Activated CD8-positive, alpha-beta T cell treated with anti-CD3 and anti-CD28 coated beads for 36 hours (primary cell): ENCODE measurements around the gene CIB4. TPM values are rescaled to one million over a fixed set of nuclear protein-coding genes. Genes with fewer than 3 reads are reported as not detected.

Experiments
- ATAC-seq: fragments of 200-7000 bp; cut with Tn5 transposase; one replicate; pipeline ENCODE4 v1.10.0; 2021; ENCODE audit warnings: mild to moderate bottlenecking, moderate library complexity
- CTCF ChIA-PET: fragments of 350-600 bp; sonication (Branson Sonifier 250); formaldehyde crosslinking; loops from one replicate; lab custom pipeline; 2021; ENCODE audit warnings: antibody characterized with exemption; lab: Charles Lee
- POLR2A ChIA-PET: fragments of 350-600 bp; sonication (Branson Sonifier 250); formaldehyde crosslinking; loops from one replicate; lab custom pipeline; 2021; ENCODE audit warnings: antibody characterized with exemption; lab: Charles Lee
- DNase-seq: peaks from one replicate; pipeline ENCODE4 v3.0.0-alpha.2; 2020
- H3K27ac Mint-ChIP-seq: one replicate; pipeline ENCODE4 v1.8.0; 2021; ENCODE audit warnings: mild to moderate bottlenecking, mixed read lengths
- H3K27me3 Mint-ChIP-seq: one replicate; pipeline ENCODE4 v1.8.0; 2021; ENCODE audit warnings: mixed read lengths
- H3K36me3 Mint-ChIP-seq: one replicate; pipeline ENCODE4 v1.8.0; 2021; ENCODE audit warnings: low read depth, mixed read lengths
- H3K4me1 Mint-ChIP-seq: one replicate; pipeline ENCODE4 v1.8.0; 2021; ENCODE audit warnings: low read depth, mixed read lengths
- H3K4me3 Mint-ChIP-seq: one replicate; pipeline ENCODE4 v1.8.0; 2021; ENCODE audit warnings: mild to moderate bottlenecking, moderate library complexity, mixed read lengths
- H3K9me3 Mint-ChIP-seq: one replicate; pipeline ENCODE4 v1.8.0; 2021; ENCODE audit warnings: mixed read lengths
- intact Hi-C: fragments of 100-400 bp; cut with micrococcal nuclease; formaldehyde crosslinking; loops from one replicate; pipeline ENCODE4 v1.10.0; 2022
- total RNA-seq, 2 experiments: library from RNA; stranded (reverse); gene quantifications; one replicate each; pipeline ENCODE4 v1.2.3, GENCODE V29; 2021
- TF ChIP-seq, protein P1 (sequence below): fragments of 200-600 bp; IDR thresholded peaks from one replicate; pipeline ENCODE4 v1.8.0; 2022; ENCODE audit warnings: antibody characterized with exemption, mild to moderate bottlenecking

Gene CIB4
- total RNA-seq, 2 experiments from 2014 or later = not detected

DNA sequence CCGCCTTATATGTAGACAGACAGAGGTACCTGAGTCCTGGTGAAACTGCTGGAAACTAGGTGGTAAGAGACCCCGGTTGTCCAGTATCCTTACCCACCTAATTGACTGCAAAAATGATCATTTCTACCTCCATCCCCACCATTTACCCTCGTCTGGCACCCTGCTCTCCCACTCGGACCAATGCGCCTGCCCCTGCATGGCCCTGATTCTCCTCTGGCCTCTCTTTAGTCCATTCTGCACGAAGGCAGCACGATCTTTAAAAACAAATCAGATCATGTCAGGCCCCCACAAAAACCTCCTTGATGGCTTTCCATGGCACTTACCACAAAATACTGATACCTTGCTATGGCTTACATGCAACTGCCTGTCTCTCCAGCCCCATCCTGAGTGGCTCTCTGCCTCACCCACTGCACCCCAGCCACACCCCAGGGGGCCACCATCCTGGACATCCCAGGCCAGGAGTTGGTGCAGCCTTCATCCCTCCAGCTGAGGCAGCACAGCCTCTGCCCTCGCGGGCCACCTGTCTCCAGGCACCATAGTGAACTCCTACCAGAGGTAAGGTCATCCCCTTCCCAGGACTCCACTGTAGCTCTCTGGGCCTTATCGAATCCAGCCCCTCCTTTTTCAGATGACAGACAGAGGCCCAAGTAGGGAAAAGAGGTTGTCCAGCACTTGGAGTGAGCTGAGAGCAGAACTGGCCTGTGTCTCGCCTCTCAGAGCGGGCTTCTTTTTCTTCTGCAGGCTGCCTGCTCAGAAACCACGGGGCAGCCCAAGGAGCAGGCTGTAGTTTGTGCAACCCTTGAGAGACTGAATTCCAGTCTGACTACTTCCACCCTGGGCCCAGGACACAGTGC, 12.3 kb upstream of the CIB4 start:
- Mint-ChIP-seq H3K36me3 (no peaks in the 10 kb centered on the region), H3K27ac (no peak overlapping the region), H3K4me1 (no peaks in the 10 kb centered on the region), H3K4me3 (no peak overlapping the region), H3K9me3 (no peaks in the 10 kb centered on the region), H3K27me3 (peaks cover 9% of the 10 kb centered on the region)
- TF ChIP-seq, protein P1, sequence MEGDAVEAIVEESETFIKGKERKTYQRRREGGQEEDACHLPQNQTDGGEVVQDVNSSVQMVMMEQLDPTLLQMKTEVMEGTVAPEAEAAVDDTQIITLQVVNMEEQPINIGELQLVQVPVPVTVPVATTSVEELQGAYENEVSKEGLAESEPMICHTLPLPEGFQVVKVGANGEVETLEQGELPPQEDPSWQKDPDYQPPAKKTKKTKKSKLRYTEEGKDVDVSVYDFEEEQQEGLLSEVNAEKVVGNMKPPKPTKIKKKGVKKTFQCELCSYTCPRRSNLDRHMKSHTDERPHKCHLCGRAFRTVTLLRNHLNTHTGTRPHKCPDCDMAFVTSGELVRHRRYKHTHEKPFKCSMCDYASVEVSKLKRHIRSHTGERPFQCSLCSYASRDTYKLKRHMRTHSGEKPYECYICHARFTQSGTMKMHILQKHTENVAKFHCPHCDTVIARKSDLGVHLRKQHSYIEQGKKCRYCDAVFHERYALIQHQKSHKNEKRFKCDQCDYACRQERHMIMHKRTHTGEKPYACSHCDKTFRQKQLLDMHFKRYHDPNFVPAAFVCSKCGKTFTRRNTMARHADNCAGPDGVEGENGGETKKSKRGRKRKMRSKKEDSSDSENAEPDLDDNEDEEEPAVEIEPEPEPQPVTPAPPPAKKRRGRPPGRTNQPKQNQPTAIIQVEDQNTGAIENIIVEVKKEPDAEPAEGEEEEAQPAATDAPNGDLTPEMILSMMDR = no peak
- POLR2A ChIA-PET = no interaction called here
- ATAC-seq (no peak), DNase-seq (no peak)
- intact Hi-C loops = no loop called here
- CTCF ChIA-PET = no interaction called here

DNA sequence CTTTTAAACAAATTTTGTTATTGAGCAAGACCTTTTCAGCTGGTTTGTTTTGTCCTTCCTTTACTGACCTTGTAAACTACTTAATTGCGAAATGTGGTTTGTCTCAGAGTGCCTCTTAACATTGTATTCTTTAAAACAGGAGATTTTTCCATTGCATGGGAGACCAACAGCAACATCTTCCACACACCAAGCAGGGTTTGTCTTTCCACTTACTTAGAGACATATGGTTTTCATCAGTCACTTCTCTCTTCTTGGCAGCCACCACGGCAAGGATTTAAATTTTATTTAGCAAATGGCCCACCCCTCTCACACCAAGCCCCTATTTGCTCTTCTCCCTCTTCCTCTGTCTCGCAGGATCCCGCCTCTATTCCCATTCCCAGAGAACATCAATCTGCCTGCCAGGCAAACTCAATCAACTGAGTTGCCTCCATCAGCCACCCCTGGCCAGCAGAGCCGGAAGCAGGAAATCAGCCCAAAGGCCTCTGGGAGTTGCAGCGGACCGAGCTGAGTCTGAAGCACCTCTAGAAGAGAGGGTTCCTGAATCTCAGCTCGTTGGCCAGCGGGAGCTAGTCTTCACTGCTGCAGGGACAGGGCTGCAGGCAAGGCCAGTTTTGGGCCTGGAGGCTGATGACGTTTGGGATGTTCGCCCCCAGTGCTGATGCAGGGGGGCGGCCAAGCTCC, 11.3 kb upstream of the CIB4 start:
- Mint-ChIP-seq H3K27ac (no peak overlapping the region), H3K36me3 (no peaks in the 10 kb centered on the region), H3K4me1 (no peaks in the 10 kb centered on the region), H3K9me3 (no peaks in the 10 kb centered on the region), H3K4me3 (no peak overlapping the region), H3K27me3 (peaks cover 9% of the 10 kb centered on the region)
- TF ChIP-seq, protein P1 = no peak
- intact Hi-C loops = no loop called here
- CTCF ChIA-PET = interaction anchor here (2.0 kb wide), 1 partner anchor 75 kb away, joined by 9 read pairs; no protein-coding TSS in a partner anchor
- POLR2A ChIA-PET = interaction anchor here (1.9 kb wide), 1 partner anchor 11 kb away, joined by 4 read pairs; the partner anchor contains the start of gene CIB4
- ATAC-seq (no peak), DNase-seq (no peak)

DNA sequence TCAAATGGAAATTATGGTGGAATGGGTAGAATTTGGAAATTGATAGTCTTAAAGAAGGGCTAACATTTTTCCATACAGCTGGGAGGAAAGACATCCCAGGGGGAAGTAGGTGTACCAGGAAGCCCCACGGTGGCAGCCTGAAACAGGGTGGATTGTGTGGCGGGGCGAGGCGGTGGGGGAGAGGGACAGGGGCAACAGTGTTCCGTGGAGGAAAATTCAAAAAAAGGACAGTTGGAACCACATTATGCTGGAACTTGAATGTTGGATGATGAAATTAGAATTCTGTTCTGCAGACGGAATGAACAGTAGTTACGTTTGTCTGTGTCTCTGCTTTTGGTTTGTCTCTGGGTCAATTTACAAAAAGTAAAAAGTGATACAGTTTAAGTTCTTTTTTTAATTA, 10.6 kb upstream of the CIB4 start:
- Mint-ChIP-seq H3K9me3 (no peaks in the 10 kb centered on the region), H3K4me3 (no peak overlapping the region), H3K27ac (no peak overlapping the region), H3K27me3 (peaks cover 9% of the 10 kb centered on the region), H3K4me1 (no peaks in the 10 kb centered on the region), H3K36me3 (no peaks in the 10 kb centered on the region)
- CTCF ChIA-PET = interaction anchor here (1.3 to 2.0 kb wide), 2 partner anchors 17 to 74 kb away, joined by 3 to 9 read pairs; no protein-coding TSS in a partner anchor
- intact Hi-C loops = no loop called here
- DNase-seq (no peak), ATAC-seq (no peak)
- TF ChIP-seq, protein P1 = no peak
- POLR2A ChIA-PET = interaction anchor here (1.9 kb wide), 1 partner anchor 10 kb away, joined by 4 read pairs; the partner anchor contains the start of gene CIB4

DNA sequence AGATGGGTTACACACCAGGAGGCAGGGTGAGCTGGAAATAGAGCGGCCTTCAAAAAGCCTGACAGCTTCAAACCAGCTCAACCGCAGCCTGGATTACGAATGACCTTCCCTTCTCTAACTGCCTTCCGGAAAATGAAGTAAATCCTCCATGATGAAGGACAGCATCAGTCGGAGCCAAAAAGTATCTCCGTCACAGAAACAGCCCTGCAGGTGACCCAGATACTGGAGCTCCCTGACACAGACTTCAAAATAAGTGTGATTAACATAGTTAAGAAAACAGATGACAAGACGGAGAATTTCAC, 10.3 kb upstream of the CIB4 start:
- Mint-ChIP-seq H3K27ac (no peak overlapping the region), H3K4me3 (no peak overlapping the region), H3K4me1 (no peaks in the 10 kb centered on the region), H3K9me3 (no peaks in the 10 kb centered on the region), H3K36me3 (no peaks in the 10 kb centered on the region), H3K27me3 (peaks cover 9% of the 10 kb centered on the region)
- POLR2A ChIA-PET = interaction anchor here (1.9 kb wide), 1 partner anchor 10 kb away, joined by 4 read pairs; the partner anchor contains the start of gene CIB4
- CTCF ChIA-PET = interaction anchor here (1.3 to 2.0 kb wide), 2 partner anchors 17 to 74 kb away, joined by 3 to 9 read pairs; no protein-coding TSS in a partner anchor
- ATAC-seq (no peak), DNase-seq (no peak)
- TF ChIP-seq, protein P1 = no peak
- intact Hi-C loops = no loop called here
